SKM-1 treated with dmso at 0.1 percent for 144 hours (cell line): Measurements from ENCODE around the gene MYOG.

Experiments used
- DNase-seq: peaks from one replicate; lab custom pipeline; 2025; ENCODE audit not compliant: unreplicated experiment; lab: John Stamatoyannopoulos, UW

Gene MYOG

GRCh38 chr1:203048555-203049051, 37.2 kb downstream of the MYOG start:
- DNase-seq: no peak

GRCh38 chr1:203048086-203048485, 37.7 kb downstream of the MYOG start:
- no peak for DNase-seq

DNA sequence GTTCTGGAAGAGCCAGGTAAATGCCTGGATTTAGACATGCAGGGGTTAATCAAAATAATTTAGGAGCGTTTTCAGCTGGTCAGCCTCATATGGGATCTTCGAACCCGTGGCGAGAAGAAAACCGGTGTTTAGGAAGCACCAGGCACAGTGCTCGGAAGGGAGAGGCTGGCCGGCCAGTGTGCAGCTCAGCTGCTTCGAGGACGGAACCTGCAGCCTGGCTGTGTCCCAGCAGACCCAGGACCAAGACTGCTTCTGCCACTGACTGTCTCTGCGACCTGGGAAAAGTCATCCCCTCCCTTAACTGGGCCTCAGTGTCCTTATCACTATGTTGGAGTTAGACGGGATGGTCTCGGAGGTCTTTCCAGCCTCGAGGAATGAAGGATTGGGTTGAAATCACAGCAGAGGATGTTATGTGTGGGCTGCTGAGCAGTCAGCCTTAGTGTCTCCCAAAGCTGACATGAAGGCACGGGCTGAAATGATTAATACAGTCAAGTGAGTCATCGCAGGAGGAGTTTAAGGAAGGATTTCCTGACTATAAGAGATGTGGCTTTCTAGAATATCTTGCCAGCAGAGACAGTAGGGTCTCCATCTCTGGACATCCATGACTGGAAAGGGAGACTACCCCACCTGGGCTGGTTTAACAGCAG, 38.7 kb downstream of the MYOG start:
- no peak for DNase-seq

- DNase-seq: no peak
These were observed 39.8 kb downstream of the MYOG start for GRCh38 chr1:203045821-203046594.

GRCh38 chr1:203045336-203045735, 40.5 kb downstream of the MYOG start:
- DNase-seq: no peak

DNA sequence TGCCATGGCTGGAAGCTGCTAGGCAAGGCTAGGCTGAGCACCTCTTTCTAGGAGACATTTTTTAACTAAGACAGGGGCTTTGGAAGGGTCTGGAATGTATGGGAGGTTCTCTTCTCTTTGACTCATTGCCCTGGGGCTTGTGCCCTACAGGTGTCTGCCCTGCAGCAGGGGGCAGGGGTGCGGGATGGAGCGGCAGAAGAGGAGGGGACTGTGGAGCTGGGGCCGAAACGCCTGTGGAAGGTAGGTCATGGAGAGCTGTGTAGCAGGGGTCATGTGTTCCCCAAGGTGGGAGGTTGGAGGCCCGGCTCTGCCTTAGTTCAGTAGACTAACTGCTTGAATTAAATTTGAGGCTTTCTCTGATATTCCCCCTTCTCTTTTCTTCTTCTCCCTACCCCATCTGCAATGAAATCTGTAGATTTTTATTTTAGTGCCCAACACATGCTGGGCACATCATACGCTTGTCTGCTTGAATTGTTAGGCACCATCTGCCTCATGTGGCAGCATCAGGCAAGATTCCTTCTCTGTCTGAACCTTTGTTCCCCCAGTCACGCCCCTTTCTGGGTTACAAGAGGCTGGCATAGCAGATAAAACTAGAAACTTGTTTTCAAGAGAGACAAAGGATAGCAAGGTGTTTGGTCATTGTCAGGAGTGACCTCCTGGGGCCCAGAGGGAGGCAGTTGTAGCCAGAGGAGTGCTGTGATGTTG, 41.1 kb downstream of the MYOG start:
- DNase-seq: no peak

GRCh38 chr1:203043830-203044545, 41.8 kb downstream of the MYOG start:
- no peak for DNase-seq

DNA sequence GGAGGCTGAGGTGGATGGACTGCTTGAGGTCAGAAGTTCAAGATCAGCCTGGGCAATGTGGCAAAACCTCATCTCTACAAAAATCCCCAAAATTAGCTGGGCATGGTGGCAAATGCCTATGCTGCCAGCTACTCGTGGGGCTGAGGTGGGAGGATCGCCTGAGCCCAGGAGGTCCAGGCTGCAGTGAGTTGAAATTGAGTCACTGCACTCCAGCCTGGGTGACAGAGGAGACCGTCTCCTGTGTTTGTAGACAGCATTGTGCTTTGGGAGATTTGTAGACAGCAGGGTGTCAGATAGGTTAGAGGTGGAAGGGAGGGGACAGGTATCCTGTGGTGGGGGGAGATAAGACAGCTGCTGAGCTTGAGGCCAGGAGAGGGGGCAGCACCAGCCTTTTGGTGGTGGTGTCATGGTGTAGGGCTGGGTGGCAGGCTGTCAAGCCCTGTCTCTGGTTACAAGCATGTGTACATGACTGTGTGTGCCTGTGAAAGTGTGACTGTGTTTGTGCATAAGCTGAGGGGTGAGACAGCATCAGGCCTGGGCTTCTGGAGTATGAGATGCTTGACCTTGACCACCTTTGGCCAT, 44.4 kb downstream of the MYOG start:
- DNase-seq: no peak

DNA sequence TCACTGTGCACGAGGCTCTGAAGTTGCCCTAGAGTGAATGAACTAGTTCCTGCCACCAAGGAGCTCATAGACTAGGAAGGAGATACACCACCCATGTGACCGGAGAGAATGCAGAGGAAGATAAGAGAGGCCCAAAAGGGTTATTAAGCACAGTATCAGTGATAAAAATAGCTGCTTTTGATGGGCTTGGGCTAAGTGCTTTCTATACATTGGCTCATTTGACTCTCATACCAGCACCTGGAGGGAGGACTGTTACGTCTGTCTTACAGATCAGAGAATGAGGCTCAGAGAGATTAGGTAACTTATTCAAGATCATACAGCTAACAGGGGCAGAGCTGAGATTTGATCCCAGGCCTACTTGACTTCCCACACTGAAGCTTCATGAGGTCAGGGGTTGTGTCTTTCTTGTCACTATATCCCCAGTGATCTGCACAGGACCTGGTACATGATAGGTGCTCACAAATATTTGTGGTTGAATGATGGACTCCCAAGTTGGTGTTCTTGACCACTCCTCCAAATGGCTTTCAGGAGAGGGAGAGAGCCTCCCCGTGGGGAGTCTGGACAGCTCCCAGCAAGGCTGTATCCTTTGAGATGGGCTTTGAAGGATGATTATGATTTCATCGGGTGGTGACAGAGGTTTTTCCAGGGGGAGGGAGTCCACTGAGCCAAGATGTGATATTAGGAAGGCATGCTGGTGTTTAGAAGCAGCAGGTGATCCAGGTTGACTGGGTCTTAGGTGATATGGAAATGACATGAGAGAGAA, 45.1 kb downstream of the MYOG start:
- no peak for DNase-seq

DNA sequence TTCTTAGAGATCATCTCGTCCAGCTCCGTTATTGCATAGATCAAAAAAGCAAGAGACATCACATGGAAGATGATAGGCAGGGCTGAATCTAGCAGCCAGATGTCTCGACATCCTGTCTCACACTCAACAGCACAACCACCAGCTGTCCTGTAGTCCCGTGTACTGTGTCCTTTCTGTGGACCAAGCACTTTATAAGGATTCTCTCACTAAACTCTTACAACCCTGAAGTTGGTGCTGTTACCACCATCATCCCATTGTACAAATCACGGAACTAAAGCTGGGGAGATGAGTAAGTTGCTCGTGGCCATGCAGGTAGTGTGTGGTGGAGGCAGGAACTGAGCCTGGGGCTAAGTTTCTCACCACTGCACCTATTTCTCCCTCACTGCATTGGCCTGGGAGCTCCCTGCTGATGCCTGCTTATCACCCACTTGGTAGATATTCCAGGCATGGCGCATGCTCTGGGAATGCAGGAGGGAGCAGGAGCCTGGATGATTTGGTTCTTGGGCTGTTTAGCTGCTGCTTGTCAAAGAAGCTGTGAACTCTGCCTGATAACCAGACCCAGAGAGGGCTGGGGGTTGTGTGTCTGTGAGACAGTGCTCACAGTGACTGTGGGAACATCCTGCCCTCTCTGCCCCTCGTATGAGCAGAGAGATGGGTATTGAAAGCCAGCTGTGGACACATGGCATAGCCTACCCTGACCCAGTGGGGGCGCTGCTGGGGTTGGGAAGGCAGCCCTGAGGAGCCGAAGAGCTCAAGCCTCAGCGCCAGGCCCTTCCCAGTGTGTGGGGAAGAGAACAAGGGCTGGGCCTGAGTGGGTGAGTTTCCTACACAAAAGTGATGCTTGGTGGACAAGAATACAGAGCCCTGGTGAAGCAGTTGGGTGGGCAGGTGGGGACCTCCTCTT, 46.0 kb downstream of the MYOG start:
- DNase-seq: peak; percentile 24

DNA sequence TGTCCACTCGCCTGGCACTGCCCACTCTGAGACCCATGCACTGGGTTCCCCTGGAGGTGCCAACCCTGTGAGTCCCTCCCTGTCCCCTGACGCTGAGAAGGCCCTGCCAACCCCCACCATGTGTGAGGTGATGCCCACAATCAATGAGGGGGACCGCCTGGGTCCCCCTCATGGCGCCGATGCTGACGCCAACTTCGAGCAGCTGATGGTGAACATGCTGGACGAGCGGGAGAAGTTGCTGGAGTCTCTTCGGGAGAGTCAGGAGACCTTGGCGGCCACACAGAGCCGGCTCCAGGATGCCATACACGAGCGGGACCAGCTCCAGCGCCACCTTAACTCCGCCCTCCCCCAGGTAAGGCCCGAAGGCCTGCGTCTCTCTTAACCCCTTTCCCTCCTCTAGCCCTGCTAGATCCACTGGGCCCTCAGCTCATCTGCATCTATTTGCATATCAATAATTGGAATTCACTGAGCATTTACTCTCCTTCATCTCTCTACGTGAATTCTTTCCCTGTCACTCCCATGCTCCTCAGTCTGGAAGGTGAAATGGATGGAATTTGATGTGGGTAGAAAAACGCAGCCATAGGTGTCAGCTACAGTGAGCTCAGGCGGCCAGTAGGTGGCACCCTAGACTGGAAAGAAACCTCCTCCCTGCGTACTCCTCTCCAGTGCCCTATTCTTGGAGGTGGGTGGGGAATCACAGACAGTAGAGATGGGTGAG, 46.8 kb downstream of the MYOG start:
- peak; percentile 79 for DNase-seq

GRCh38 chr1:203038217-203038741, 47.5 kb downstream of the MYOG start:
- DNase-seq: no peak

DNA sequence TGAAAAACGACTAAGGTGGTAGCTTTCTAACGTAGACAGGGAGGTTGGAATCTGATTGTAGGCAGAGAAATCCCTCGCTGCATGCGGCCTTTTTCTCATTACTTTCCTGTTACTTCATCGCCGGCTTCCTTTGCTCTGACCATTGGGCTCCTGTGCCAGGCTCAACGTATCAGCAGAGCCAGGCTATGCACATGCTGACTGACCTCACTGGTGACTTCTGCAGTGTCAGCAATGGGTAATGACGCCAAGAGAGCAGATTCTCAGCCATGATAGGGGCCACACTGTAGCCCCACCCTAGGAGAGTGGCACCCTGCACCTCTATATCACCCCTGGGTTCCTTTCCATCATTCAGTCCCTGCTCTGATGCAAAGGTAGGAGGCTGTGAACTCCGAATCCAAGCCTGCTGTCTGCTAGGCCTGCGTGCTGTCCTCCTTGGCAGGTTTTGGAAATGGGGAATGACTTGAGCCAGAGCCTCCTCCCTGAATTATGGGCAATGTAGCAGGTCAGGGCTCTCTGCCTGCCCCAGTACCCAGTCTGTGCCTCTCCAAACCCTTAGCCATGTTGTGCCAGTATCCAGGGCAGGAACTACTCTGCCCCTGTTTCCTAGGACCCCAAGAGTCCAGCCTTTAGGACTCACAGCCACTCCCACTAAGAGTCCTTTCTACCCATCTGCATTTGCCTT, 48.2 kb downstream of the MYOG start:
- DNase-seq: no peak

- no peak for DNase-seq
These were observed 49.3 kb downstream of the MYOG start for GRCh38 chr1:203036537-203036936.

GRCh38 chr1:203036135-203036534, 49.7 kb downstream of the MYOG start:
- DNase-seq: no peak

- DNase-seq: no peak
These were observed 50.5 kb downstream of the MYOG start for GRCh38 chr1:203035111-203036000.
